Measurements from ENCODE around the gene ERLEC1. TPM values are rescaled to one million over a fixed set of nuclear protein-coding genes. Genes with fewer than 3 reads are reported as not detected.
"Not testable (repeated sequence)": the region's sequence is repeated elsewhere in the genome, so short reads cannot be mapped to it uniquely, and the experiment has no call there.

Gene ERLEC1
- total RNA-seq, 2 donors from 2014 or later: 41.2 to 55.7 TPM

GRCh38 chr2:53821810-53822209 is 35.0 kb downstream of the ERLEC1 start:
- no peak for DNase-seq (ENCODE audit: low spot score)
- H3K4me3 ChIP-seq: no peak overlapping the region

DNA sequence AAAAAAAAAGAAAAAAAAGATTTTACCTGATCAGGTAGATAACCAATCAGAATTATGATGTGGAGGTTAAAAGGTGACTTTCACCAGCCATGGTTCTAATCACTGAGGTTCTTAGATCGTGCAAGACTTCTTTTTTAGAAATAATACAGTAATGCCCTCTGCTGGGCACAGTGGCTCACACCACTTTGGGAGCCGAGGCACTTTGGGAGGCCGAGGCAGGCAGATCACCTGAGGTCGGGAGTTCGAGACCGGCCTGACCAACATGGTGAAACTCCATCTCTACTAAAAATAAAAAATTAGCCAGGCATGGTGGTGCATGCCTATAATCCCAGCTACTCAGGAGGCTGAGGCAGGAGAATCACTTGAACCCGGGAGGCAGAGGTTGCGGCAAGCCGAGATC is 36.8 kb downstream of the ERLEC1 start:
- H3K4me3 ChIP-seq; H3K9me3 ChIP-seq; DNase-seq (ENCODE audit: low spot score); H3K27ac ChIP-seq; H3K27me3 ChIP-seq: not testable (repeated sequence)
- Histone ChIP-seq H3K36me3 (peaks cover 13% of the 10 kb centered on the region), H3K4me1 (peaks cover 0 to 13% of the 10 kb centered on the region in 2 donors)

More at GRCh38 chr2:53821810-53822209, 35.0 kb downstream of the ERLEC1 start:
- Histone ChIP-seq H3K27me3 (no peaks in the 10 kb centered on the region), H3K27ac (no peak overlapping the region), H3K4me1 (peaks cover 0 to 2% of the 10 kb centered on the region in 2 donors), H3K36me3 (peaks cover 31% of the 10 kb centered on the region), H3K9me3 (no peaks in the 10 kb centered on the region)
- no peak for TF ChIP-seq CTCF (IDR thresholded peaks at IDR 0.05)

- peaks cover 0 to 13% of the 10 kb centered on the region in 2 donors for H3K4me1 ChIP-seq
- no peak for TF ChIP-seq CTCF (IDR thresholded peaks at IDR 0.05)
- H3K27me3 ChIP-seq: no peaks in the 10 kb centered on the region
- peak overlapping the region in 1 of 2 donors; percentile 47 for H3K27ac ChIP-seq
- H3K4me3 ChIP-seq: no peak overlapping the region
- DNase-seq (ENCODE audit: low spot score): no peak
- no peaks in the 10 kb centered on the region for H3K9me3 ChIP-seq
- no peaks in the 10 kb centered on the region for H3K36me3 ChIP-seq
Observed at GRCh38 chr2:53826030-53826410, 39.2 kb downstream of the ERLEC1 start.

DNA sequence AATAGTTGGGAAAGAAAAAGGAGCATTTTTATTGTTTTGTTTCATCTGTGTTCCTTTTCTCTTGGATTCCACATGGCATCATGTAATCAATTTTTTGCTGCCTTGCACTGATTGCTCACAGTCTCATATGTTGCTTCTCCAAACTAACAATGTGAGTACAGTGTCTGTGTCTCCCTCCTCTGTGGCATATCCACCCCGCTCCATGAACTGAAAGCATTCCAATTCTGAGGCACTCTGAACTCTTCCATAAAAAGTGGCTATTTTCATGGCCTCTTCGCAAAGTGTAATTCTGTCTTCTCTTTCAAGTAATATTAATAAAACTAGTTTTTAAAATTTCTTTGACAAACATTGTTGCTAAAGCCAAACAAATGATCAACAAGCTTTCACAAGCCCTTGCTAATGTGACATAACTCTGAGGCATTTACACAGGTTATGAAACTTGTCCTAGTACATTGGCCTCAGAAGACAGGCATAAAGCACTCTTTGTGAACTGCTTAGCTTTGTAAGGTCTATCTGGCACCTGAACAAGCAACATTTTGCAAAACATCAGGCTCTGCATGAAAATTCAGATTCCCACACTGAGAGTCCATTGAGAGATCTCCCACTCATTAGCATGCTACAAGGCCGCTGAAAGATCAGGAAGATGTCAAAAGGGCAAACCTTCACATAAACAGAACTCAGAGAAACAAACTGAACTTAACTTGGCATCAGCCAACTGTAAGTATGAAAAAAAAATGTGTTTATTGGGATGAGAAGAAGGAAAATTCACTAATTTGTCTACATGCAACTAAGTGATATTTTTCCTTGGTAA is 39.9 kb downstream of the ERLEC1 start:
- Histone ChIP-seq H3K4me3 (no peak overlapping the region), H3K27ac (peak overlapping the region in 1 of 2 donors; percentile 47), H3K4me1 (peaks cover 0 to 13% of the 10 kb centered on the region in 2 donors), H3K27me3 (no peaks in the 10 kb centered on the region), H3K9me3 (no peaks in the 10 kb centered on the region), H3K36me3 (no peaks in the 10 kb centered on the region)
- no peak for DNase-seq (ENCODE audit: low spot score)
- no peak for TF ChIP-seq CTCF (IDR thresholded peaks at IDR 0.05)

DNA sequence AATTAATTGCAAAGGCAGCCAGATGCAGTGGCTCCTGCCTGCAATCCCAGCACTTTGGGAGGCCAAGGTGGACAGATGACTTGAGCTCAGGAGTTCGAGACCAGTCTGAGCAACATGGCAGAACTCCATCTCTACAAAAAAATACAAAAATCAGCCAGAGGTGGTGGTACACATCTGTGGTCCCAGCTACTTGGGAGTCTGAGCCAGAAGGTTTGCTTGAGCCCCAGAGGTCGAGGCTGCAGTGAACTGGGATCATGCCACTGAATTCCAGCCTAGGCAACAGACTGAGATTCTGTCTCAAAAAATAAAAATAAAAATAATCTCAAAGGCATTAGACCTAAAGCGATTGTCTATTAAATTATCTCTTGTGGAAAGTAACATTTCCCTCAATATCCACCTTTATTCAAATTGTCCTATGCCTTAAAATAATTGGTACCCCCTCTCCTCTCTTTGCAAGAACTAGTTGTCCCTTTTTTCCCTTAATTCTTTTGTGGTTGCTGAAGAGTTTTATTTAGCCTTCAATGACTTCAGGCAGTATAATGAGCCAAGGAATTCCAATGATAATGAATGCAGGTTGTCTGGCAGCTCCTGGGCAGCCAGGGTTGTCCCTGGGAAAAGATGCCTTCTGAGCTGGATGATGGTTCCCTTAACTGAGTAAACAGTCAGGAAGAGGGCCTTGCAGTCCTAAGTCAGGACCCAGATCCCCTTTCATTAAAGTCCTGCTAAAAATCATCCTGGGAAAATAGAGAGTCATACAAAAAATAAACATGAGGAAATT is 40.7 kb downstream of the ERLEC1 start:
- TF ChIP-seq CTCF (IDR thresholded peaks at IDR 0.05): no peak
- DNase-seq (ENCODE audit: low spot score): no peak
- Histone ChIP-seq H3K4me1 (peaks cover 0 to 13% of the 10 kb centered on the region in 2 donors), H3K36me3 (no peaks in the 10 kb centered on the region), H3K9me3 (no peaks in the 10 kb centered on the region), H3K27me3 (no peaks in the 10 kb centered on the region), H3K4me3 (no peak overlapping the region), H3K27ac (peak overlapping the region in 1 of 2 donors; percentile 47)

DNA sequence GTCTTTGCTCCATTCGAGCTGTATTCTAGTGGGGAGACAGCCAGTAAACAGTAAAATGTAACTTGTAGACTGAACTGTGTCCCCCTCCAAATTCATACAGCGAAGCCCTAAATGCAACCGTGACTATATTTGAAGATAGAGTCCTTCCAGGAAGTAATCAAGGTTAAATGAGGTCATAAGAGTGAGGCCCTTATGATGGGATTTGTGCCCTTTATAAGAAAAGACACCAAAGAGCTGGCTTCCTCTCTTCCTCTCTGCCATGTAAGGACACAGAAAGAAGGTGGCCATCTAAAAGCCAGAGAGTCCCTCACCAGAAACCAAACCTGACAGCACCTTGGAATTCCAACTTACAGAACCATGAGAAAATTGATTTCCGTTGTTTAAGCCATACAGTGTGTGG is 41.5 kb downstream of the ERLEC1 start:
- no peaks in the 10 kb centered on the region for H3K9me3 ChIP-seq
- no peak for TF ChIP-seq CTCF (IDR thresholded peaks at IDR 0.05)
- no peak overlapping the region for H3K4me3 ChIP-seq
- no peaks in the 10 kb centered on the region for H3K27me3 ChIP-seq
- H3K36me3 ChIP-seq: no peaks in the 10 kb centered on the region
- H3K4me1 ChIP-seq: peaks cover 0 to 13% of the 10 kb centered on the region in 2 donors
- H3K27ac ChIP-seq: peak overlapping the region in 1 of 2 donors; percentile 47
- DNase-seq (ENCODE audit: low spot score): no peak
